Fibroblast of the aortic adventitia (primary cell): ENCODE data around the gene NRG3. TPM values are rescaled to one million over a fixed set of nuclear protein-coding genes. Genes with fewer than 3 reads are reported as not detected.
"Not testable (repeated sequence)": the region's sequence is repeated elsewhere in the genome, so short reads cannot be mapped to it uniquely, and the experiment has no call there.

Experiments
- DNase-seq: peaks from one replicate; pipeline ENCODE4 v3.0.0-alpha.2; 2010; ENCODE audit warnings: low read depth
- H3K4me3 ChIP-seq: 2 replicates; pipeline ENCODE4 v1.5.1; 2011; ENCODE audit warnings: low read depth, mild to moderate bottlenecking, control low read depth, low read length, moderate library complexity
- CTCF ChIP-seq: IDR thresholded peaks from 2 replicates; pipeline ENCODE4 v1.5.1; 2011; ENCODE audit warnings: mild to moderate bottlenecking, low read length, control low read depth, inconsistent platforms; ENCODE audit not compliant: insufficient read depth
- total RNA-seq: library from RNA; depleted of rRNA; stranded (reverse); fragments of >200 nt; gene quantifications from 2 replicates; pipeline ENCODE4 v1.2.3, GENCODE V29; 2012; ENCODE audit warnings: low replicate concordance

The NRG3 gene
- total RNA-seq, 1 donor = not detected

- TF ChIP-seq CTCF = no peak
- DNase-seq = no peak
- H3K4me3 ChIP-seq = no peak overlapping the region
Measured at GRCh38 chr10:82660986-82661385, 786.0 kb downstream of the NRG3 start.

- DNase-seq = no peak
- no peak for TF ChIP-seq CTCF
Measured at GRCh38 chr10:82661701-82662100, 786.7 kb downstream of the NRG3 start.

GRCh38 chr10:82668221-82668895, 793.4 kb downstream of the NRG3 start:
- no peak for TF ChIP-seq CTCF
- DNase-seq = peak; percentile 51
- H3K4me3 ChIP-seq = no peak overlapping the region

More at GRCh38 chr10:82661701-82662100, 786.7 kb downstream of the NRG3 start:
- H3K4me3 ChIP-seq = no peak overlapping the region

- TF ChIP-seq CTCF = no peak
- H3K4me3 ChIP-seq = no peak overlapping the region
- DNase-seq = no peak
Measured at GRCh38 chr10:82674036-82674435, 799.0 kb downstream of the NRG3 start.

- not testable (repeated sequence) for H3K4me3 ChIP-seq
Measured at GRCh38 chr10:82677932-82678331, 802.9 kb downstream of the NRG3 start.

GRCh38 chr10:82678451-82678850, 803.5 kb downstream of the NRG3 start:
- DNase-seq, H3K4me3 ChIP-seq: not testable (repeated sequence)

More at GRCh38 chr10:82677932-82678331, 802.9 kb downstream of the NRG3 start:
- DNase-seq = not testable (repeated sequence)

GRCh38 chr10:82680608-82681007, 805.6 kb downstream of the NRG3 start:
- no peak for DNase-seq
- no peak overlapping the region for H3K4me3 ChIP-seq
- no peak for TF ChIP-seq CTCF

GRCh38 chr10:82683945-82684344, 809.0 kb downstream of the NRG3 start:
- TF ChIP-seq CTCF = no peak
- H3K4me3 ChIP-seq = no peak overlapping the region
- DNase-seq = no peak
